Measurements from ENCODE around the gene HHAT.
"Not testable (repeated sequence)": the region's sequence is repeated elsewhere in the genome, so short reads cannot be mapped to it uniquely, and the experiment has no call there.

Gene HHAT

GRCh38 chr1:210396541-210396940, 67.8 kb downstream of the HHAT start:
- DNase-seq (ENCODE audit: low read depth, low spot score): no peak

GRCh38 chr1:210397252-210397651, 68.5 kb downstream of the HHAT start:
- DNase-seq (ENCODE audit: low read depth, low spot score): no peak

GRCh38 chr1:210397681-210398080, 69.0 kb downstream of the HHAT start:
- DNase-seq (ENCODE audit: low read depth, low spot score): no peak

GRCh38 chr1:210398466-210398865, 69.8 kb downstream of the HHAT start:
- no peak for DNase-seq (ENCODE audit: low read depth, low spot score)

- no peak for DNase-seq (ENCODE audit: low read depth, low spot score)
These were observed 71.5 kb downstream of the HHAT start for GRCh38 chr1:210400043-210400840.

GRCh38 chr1:210402560-210402959, 73.9 kb downstream of the HHAT start:
- DNase-seq (ENCODE audit: low read depth, low spot score): no peak

GRCh38 chr1:210405316-210405715, 76.6 kb downstream of the HHAT start:
- DNase-seq (ENCODE audit: low read depth, low spot score): no peak

- DNase-seq (ENCODE audit: low read depth, low spot score): not testable (repeated sequence)
These were observed 77.6 kb downstream of the HHAT start for GRCh38 chr1:210406341-210406740.

GRCh38 chr1:210407207-210407886, 78.6 kb downstream of the HHAT start:
- DNase-seq (ENCODE audit: low read depth, low spot score): no peak

- DNase-seq (ENCODE audit: low read depth, low spot score): no peak
These were observed 79.2 kb downstream of the HHAT start for GRCh38 chr1:210407887-210408252.

- DNase-seq (ENCODE audit: low read depth, low spot score): no peak
These were observed 83.5 kb downstream of the HHAT start for GRCh38 chr1:210412240-210412639.

- DNase-seq (ENCODE audit: low read depth, low spot score): no peak
These were observed 85.2 kb downstream of the HHAT start for GRCh38 chr1:210413951-210414350.

- DNase-seq (ENCODE audit: low read depth, low spot score): no peak
These were observed 87.2 kb downstream of the HHAT start for GRCh38 chr1:210415846-210416448.

GRCh38 chr1:210416681-210417080, 88.0 kb downstream of the HHAT start:
- DNase-seq (ENCODE audit: low read depth, low spot score): no peak

GRCh38 chr1:210417881-210418280, 89.2 kb downstream of the HHAT start:
- DNase-seq (ENCODE audit: low read depth, low spot score): no peak

GRCh38 chr1:210418863-210419650, 90.4 kb downstream of the HHAT start:
- DNase-seq (ENCODE audit: low read depth, low spot score): no peak

- DNase-seq (ENCODE audit: low read depth, low spot score): not testable (repeated sequence)
These were observed 98.0 kb downstream of the HHAT start for GRCh38 chr1:210426696-210427095.

- no peak for DNase-seq (ENCODE audit: low read depth, low spot score)
These were observed 100.0 kb downstream of the HHAT start for GRCh38 chr1:210428696-210429095.

- no peak for DNase-seq (ENCODE audit: low read depth, low spot score)
These were observed 105.5 kb downstream of the HHAT start for GRCh38 chr1:210434223-210434622.

- no peak for DNase-seq (ENCODE audit: low read depth, low spot score)
These were observed 108.4 kb downstream of the HHAT start for GRCh38 chr1:210437111-210437510.

- DNase-seq (ENCODE audit: low read depth, low spot score): no peak
These were observed 109.1 kb downstream of the HHAT start for GRCh38 chr1:210437781-210438180.
